ENCODE measurements around the gene WNT5B.

Gene WNT5B

DNA sequence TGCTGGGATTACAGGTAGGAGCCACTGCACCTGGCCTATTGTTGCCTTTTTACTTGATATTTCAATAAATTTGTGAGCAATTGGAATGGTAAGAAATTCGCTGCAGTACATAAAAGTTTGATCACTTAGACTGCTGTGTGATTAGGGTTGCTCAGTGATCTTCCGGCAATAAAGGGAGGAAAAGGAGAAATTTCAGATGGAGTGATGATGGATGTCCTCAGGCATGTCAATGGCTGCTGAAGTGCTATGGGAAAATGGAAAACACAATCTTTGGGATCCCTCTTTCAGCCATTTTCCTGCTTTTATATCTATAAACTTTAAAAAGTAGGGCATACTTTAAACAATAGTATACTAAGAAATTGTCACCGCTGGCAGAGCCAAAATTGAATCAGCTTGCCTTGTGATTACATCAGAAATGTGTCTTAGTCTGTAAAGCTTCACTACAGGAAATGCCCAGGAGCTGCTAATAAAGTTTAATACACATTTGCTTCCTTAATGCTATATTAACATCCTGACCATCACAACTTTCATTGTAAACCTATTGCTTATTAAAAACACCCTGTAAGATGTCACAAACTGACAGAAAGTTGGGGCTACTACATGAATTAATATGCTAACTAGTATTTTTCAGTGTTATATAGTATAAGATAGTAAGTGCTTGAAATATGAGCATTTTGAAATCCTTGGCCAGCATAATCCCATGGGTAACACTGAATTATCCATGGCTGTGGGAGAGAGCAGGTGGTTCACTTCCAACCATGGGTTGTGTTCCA, 20.9 kb upstream of the WNT5B start:
- no peak overlapping the region for H3K4me3 Mint-ChIP-seq
- H3K36me3 Mint-ChIP-seq (ENCODE audit: low read depth): no peaks in the 10 kb centered on the region
- H3K4me1 Mint-ChIP-seq (ENCODE audit: low read depth): peaks cover 44% of the 10 kb centered on the region
- H3K27me3 Mint-ChIP-seq: no peaks in the 10 kb centered on the region
- intact Hi-C loops (cut with micrococcal nuclease): no loop called here
- H3K27ac Mint-ChIP-seq: no peak overlapping the region
- H3K9me3 Mint-ChIP-seq: no peaks in the 10 kb centered on the region

DNA sequence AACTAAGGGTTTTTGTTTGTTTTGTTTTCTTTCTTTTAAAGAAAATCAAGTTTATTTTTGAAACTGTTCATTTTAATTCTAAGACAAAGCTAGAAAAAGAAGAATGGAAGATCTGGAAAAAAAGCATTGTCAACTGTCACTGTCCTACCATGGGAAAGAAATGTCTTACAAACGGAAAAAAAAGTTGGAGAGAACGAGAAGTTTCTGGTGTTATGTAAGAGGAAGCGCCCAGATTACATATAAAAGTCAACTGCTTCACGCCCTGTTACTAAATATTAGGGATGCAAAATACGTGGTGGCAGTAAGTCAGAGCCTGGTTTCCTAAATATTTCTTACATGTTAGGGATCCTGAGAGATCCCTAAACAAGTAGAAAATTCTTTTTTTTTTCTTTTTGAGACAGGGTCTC, 20.3 kb upstream of the WNT5B start:
- intact Hi-C loops (cut with micrococcal nuclease): no loop called here
- no peak overlapping the region for H3K4me3 Mint-ChIP-seq
- no peaks in the 10 kb centered on the region for H3K27me3 Mint-ChIP-seq
- no peak overlapping the region for H3K27ac Mint-ChIP-seq
- H3K4me1 Mint-ChIP-seq (ENCODE audit: low read depth): peaks cover 39% of the 10 kb centered on the region
- no peaks in the 10 kb centered on the region for H3K9me3 Mint-ChIP-seq
- no peaks in the 10 kb centered on the region for H3K36me3 Mint-ChIP-seq (ENCODE audit: low read depth)

DNA sequence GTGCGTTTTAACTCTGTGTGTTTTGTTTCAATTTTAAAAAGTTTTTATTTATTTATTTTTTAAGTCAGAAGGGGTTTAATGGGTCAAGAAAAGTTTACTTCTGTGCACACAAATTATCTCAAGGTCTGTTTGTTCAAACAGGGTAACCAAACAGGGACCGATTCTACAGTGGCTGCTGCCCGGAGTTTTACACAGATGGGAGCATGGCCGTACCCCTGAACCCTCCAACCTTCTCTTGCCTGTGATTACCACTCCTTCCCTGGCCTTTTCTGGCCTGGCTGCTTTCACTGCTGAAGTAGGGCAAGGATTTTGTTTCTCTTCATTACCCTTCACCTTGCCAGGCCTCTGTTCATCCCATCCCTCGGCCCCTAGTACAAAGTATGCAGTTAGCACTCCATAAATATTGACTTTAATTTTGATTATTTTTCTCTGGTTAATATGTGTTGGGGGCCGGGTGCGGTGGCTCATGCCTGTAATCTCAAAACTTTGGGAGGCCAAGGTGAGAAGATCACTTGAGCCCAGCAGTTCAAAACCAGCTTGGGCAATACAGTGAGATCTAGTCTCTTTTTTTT, 18.9 kb upstream of the WNT5B start:
- Mint-ChIP-seq H3K36me3 (ENCODE audit: low read depth) (no peaks in the 10 kb centered on the region), H3K4me1 (ENCODE audit: low read depth) (peaks cover 34% of the 10 kb centered on the region), H3K9me3 (no peaks in the 10 kb centered on the region), H3K4me3 (no peak overlapping the region), H3K27me3 (no peaks in the 10 kb centered on the region), H3K27ac (no peak overlapping the region)
- intact Hi-C loops (cut with micrococcal nuclease): no loop called here

DNA sequence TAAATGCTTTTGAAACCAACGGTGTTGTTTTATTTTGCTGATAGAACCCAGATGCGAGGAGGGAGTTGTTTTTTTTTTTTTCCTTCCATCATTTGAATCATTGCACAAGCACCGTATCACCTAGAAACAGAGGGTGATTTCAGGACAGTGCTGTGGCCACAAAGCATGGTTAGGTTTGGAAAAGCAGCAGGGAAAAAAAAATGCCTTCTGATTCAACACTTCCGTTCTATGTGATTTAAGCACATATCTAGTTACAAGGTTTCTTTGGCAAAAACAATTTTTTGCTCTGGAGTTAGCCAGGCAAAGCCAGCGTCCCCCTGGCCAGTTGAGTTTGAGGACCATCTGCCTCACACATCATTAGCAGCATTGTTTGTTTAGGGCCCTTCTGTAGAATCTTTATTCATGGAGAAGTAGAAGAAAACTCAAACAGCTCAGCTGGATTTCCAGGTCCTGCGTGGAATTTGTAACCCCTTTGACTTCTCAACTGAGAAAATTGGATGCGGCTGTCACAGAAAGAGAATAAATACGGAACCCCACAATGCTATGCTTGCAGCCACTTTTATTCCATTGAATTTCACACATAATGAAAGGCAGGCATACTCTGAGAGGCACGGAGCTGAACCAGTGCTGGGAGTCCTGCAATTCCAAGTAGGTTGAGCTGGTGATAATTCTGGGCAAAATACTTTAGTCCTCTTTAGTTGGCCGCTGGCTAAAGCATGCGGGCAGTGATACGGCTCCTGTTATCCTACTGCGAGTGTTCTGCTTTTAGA, 17.0 kb upstream of the WNT5B start:
- no peaks in the 10 kb centered on the region for H3K27me3 Mint-ChIP-seq
- peaks cover 5% of the 10 kb centered on the region for H3K36me3 Mint-ChIP-seq (ENCODE audit: low read depth)

DNA sequence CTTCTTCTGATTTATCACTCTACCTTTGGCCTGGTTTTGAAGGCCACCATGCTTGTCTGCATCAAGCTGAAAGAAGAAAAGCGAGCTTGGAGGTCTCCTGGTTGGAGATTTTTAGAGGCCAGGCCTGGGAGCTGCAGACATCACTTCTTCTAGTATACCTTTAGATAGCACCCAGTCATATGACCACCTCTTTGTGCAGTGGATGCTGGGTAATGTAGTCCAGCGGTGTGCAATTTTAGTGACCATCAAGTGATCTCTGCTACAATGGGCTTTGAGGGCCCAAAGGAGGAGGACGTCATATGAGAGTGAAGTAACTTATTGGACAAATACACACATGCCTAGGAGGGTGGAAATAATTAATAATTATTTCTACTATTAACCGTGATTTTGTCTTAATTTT, 15.2 kb upstream of the WNT5B start:
- H3K36me3 Mint-ChIP-seq (ENCODE audit: low read depth): peaks cover 22% of the 10 kb centered on the region
- no peaks in the 10 kb centered on the region for H3K27me3 Mint-ChIP-seq
- no peak overlapping the region for H3K27ac Mint-ChIP-seq
- no peaks in the 10 kb centered on the region for H3K9me3 Mint-ChIP-seq
- intact Hi-C loops (cut with micrococcal nuclease): no loop called here
- peaks cover 31% of the 10 kb centered on the region for H3K4me1 Mint-ChIP-seq (ENCODE audit: low read depth)
- H3K4me3 Mint-ChIP-seq: no peak overlapping the region

More for the DNA sequence above, 17.0 kb upstream of the WNT5B start:
- intact Hi-C loops (cut with micrococcal nuclease): no loop called here
- peaks cover 36% of the 10 kb centered on the region for H3K4me1 Mint-ChIP-seq (ENCODE audit: low read depth)
- no peak overlapping the region for H3K4me3 Mint-ChIP-seq
- no peaks in the 10 kb centered on the region for H3K9me3 Mint-ChIP-seq
- H3K27ac Mint-ChIP-seq: no peak overlapping the region

DNA sequence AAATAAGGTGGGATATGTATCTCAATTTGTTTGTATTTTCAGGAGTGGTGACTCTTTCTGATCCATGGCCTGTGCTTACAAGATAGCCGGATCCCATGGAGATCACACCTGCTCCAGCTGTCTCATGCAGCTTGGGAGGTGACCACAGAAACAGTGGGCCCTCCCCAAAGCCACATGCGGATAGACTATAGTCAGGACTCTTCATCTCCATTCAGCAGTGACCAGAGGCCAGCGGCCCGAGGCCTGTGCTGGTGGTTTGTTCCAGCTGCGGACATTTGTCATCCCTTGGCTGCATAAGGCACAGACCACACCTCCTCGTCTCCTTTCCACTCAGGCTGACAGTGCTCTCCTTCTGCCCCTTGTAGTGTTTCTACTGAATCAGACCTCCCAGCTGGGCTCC, 14.7 kb upstream of the WNT5B start:
- peaks cover 35% of the 10 kb centered on the region for H3K4me1 Mint-ChIP-seq (ENCODE audit: low read depth)
- intact Hi-C loops (cut with micrococcal nuclease): no loop called here
- H3K27ac Mint-ChIP-seq: peak overlapping the region; percentile 69
- no peak overlapping the region for H3K4me3 Mint-ChIP-seq
- H3K9me3 Mint-ChIP-seq: no peaks in the 10 kb centered on the region
- no peaks in the 10 kb centered on the region for H3K27me3 Mint-ChIP-seq
- H3K36me3 Mint-ChIP-seq (ENCODE audit: low read depth): peaks cover 27% of the 10 kb centered on the region

DNA sequence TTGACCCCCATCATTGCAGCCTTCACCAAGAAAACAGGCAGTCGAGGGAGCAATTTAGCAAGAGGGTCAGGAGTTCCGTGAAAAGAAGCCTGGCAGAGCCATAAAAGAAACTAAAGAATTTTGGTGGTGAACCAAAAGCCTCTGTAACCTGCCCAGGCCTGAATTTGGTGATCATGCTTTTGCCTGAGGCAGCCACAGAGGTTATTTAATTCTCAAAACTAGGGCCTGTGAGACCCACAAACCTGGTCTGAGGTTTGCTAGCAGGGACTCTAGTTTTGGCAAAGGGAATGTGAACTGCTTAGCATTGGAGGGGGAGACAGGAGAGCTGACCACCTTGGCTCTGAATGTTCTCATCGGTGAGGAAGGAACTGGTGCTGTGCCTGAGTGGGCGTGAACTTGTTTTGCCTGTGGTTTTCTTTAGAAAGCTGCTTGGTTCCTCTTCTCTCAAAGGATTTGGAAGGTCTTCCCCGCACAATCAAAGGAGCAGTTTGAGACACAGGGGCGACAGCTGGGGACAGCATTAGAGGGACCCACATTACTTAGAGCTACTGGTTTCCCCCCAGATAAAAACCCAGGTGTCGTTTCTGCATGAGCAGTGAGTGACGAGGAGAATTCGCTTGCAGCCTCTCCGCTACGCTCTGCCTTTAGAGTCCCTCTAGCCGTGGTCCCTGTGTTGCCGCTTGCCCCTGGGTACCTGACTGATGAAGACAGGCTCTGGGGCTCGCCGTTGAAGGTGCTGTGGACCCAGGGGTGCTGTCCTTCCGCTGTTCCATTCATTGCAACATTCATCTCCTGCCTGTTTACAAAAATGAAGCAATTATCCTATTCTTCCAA, 12.6 kb upstream of the WNT5B start:
- intact Hi-C loops (cut with micrococcal nuclease): no loop called here
- peak overlapping the region; percentile 88 for H3K4me3 Mint-ChIP-seq
- peak overlapping the region; percentile 77 for H3K27ac Mint-ChIP-seq
- H3K36me3 Mint-ChIP-seq (ENCODE audit: low read depth): peaks cover 47% of the 10 kb centered on the region
- no peaks in the 10 kb centered on the region for H3K27me3 Mint-ChIP-seq
- no peaks in the 10 kb centered on the region for H3K9me3 Mint-ChIP-seq
- peaks cover 56% of the 10 kb centered on the region for H3K4me1 Mint-ChIP-seq (ENCODE audit: low read depth)

DNA sequence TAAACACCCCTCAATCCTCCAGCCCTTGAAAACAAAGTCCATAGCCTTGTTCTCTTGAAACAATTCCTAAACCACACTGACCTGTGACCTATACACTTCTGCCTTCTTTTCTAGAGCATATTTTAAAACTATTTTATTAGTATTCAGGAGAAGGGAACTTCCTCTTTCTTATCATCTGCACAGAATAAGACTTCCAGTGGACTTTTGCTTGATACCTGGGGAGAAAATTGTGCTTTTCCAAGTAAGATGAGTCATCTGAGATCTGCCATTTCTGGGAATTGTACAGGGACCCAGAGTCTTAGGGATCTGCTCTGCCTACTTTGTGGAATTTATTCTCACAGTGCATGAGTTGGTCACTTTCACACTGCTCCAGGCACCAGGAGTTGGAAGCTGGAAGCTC, 10.5 kb upstream of the WNT5B start:
- H3K27me3 Mint-ChIP-seq: no peaks in the 10 kb centered on the region

DNA sequence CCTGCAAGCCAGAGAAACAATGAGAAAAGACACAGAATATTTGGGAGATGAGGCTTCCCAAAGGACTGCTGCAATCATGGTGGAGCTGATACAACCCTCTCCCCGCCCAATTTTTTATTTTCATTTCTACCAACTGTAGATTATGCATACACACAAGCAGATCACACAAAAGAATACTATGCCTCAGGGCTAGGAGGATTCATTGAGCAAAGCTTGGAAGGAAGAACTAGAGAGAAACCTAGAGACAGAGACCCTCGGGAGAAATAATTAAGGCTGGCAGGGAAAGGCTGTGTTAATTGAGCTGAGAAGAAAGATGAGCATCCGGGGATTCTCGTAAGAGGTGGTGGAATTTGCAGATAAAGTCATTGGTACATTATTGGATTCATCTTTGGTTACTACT, 9.9 kb upstream of the WNT5B start:
- Mint-ChIP-seq H3K27ac (peak overlapping the region; percentile 77), H3K4me1 (ENCODE audit: low read depth) (peaks cover 73% of the 10 kb centered on the region), H3K9me3 (no peaks in the 10 kb centered on the region), H3K36me3 (ENCODE audit: low read depth) (peaks cover 74% of the 10 kb centered on the region), H3K4me3 (peak overlapping the region; percentile 88), H3K27me3 (no peaks in the 10 kb centered on the region)
- intact Hi-C loops (cut with micrococcal nuclease): no loop called here

More for the DNA sequence above, 10.5 kb upstream of the WNT5B start:
- intact Hi-C loops (cut with micrococcal nuclease): no loop called here
- peak overlapping the region; percentile 77 for H3K27ac Mint-ChIP-seq
- peaks cover 67% of the 10 kb centered on the region for H3K4me1 Mint-ChIP-seq (ENCODE audit: low read depth)
- H3K9me3 Mint-ChIP-seq: no peaks in the 10 kb centered on the region
- H3K36me3 Mint-ChIP-seq (ENCODE audit: low read depth): peaks cover 67% of the 10 kb centered on the region
- peak overlapping the region; percentile 88 for H3K4me3 Mint-ChIP-seq

DNA sequence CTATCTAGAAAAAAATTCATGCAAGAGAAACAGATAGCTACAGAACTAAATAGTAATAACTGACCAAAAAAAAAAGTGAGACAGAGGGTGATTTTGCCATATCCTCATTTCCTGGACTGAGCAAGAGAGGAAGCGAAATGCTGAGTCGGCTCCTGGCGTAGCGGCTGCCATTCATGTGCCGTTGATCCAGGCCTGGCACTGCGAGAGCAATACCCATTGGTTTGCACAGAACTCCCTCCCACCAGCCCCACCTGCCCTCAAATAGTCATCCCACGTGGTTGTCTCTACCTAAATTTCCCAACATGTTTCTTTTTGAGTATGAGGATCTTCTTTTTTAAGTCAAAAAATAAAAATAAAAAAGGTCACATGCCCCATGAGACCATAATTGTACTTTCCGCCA, 9.4 kb upstream of the WNT5B start:
- Mint-ChIP-seq H3K36me3 (ENCODE audit: low read depth) (peaks cover 78% of the 10 kb centered on the region), H3K27ac (peak overlapping the region; percentile 77), H3K9me3 (no peaks in the 10 kb centered on the region), H3K4me1 (ENCODE audit: low read depth) (peaks cover 73% of the 10 kb centered on the region), H3K27me3 (no peaks in the 10 kb centered on the region), H3K4me3 (peak overlapping the region; percentile 88)
- intact Hi-C loops (cut with micrococcal nuclease): no loop called here

DNA sequence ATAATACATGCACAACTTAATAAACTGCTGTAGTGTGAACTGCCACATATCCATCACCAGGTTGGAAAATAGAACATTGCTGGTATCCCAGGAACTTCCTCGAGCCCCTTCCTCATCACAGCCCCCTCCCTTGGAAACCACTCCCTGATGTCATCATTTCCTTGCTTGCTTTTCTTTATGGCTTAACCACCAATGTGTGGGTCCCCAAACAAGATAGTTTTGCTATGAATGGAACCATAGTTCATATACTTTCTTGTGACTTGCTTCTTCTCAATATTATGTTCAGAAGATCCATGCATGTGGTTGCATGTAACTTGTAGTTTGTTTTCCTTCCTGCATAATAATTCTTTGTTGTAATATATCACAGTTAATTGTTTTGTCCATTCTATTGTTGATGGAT, 8.9 kb upstream of the WNT5B start:
- H3K27ac Mint-ChIP-seq: no peak overlapping the region
- H3K27me3 Mint-ChIP-seq: no peaks in the 10 kb centered on the region
- H3K36me3 Mint-ChIP-seq (ENCODE audit: low read depth): peaks cover 83% of the 10 kb centered on the region
- peaks cover 73% of the 10 kb centered on the region for H3K4me1 Mint-ChIP-seq (ENCODE audit: low read depth)
- intact Hi-C loops (cut with micrococcal nuclease): no loop called here
- H3K4me3 Mint-ChIP-seq: peak overlapping the region; percentile 67
- H3K9me3 Mint-ChIP-seq: no peaks in the 10 kb centered on the region

DNA sequence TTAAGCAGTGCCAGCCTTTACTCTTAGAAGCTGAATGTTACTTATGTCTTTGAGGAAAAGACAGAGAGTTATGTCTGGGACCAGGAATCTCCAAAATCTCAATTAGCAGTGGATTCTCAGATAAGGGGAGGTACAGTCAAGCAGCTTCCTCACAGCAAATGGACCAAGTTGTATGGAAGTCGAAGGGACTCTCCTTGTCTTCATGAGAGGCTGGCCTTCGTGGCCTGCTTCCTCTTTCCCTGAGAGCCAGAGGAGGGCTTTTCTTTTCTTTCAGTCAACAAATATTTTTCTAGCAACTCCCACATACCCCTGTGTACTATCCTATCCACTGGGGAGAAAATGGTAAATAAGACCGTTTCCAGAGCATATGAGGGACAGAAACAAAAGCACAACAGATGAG, 6.6 kb upstream of the WNT5B start:
- Mint-ChIP-seq H3K4me3 (no peak overlapping the region), H3K4me1 (ENCODE audit: low read depth) (peaks cover 69% of the 10 kb centered on the region), H3K36me3 (ENCODE audit: low read depth) (peaks cover 97% of the 10 kb centered on the region), H3K9me3 (no peaks in the 10 kb centered on the region), H3K27me3 (peaks cover 2% of the 10 kb centered on the region), H3K27ac (peak overlapping the region; percentile 67)
- intact Hi-C loops (cut with micrococcal nuclease): no loop called here

DNA sequence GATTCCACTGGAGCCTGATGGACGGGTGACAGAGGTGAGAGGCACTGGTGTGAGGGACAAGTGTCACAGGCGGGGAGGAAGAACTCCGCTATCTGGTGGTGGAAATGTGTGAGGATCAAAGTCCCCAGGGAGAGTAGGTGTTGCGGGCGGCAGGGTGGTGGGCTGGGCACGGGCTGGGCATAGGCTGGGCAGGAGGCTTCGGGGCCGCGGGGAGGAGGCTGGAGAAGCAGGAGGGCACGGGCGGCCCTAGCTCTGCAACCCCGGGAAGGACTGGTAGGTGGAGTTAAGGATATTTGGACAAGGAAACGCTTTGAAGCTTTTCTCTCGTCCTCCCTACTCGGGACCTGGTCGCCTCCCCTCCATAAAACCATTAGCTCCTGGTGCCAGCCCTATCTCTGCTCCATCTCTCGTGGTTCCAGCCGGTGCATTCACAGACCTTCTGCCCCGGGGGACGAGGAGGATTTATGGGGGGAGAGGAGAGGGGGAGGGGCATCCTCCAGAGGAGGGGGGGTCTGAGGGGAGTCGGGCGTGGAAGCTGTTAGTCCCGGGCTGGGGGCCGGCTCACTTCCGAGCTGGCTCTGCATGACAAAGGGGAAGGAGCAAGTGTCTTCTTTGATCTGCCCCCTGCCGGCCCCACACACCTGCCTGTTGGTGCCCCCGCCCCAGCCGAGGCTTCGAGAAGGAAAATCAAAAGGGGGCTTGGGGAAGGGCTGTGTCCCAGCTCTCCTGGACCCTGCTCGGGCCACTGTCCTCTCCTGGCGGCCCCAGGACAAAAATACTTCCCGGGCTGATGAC, 504 bp downstream of the WNT5B start:
- peaks cover 94% of the 10 kb centered on the region for H3K36me3 Mint-ChIP-seq (ENCODE audit: low read depth)
- intact Hi-C loops (cut with micrococcal nuclease): no loop called here
- H3K27me3 Mint-ChIP-seq: peaks cover 32% of the 10 kb centered on the region
- H3K4me1 Mint-ChIP-seq (ENCODE audit: low read depth): peaks cover 81% of the 10 kb centered on the region
- no peak overlapping the region for H3K27ac Mint-ChIP-seq
- H3K9me3 Mint-ChIP-seq: no peaks in the 10 kb centered on the region
- peak overlapping the region; percentile 65 for H3K4me3 Mint-ChIP-seq

Measured in dendritic cell treated with granulocyte-macrophage colony-stimulating factor and Interleukin-4, amounts not matched to agents 40 ng/mL and 50 ng/mL, for 4 days (primary cell).